Naive thymus-derived CD4-positive, alpha-beta T cell (primary cell): ENCODE results near the gene KCNQ5. TPM values are rescaled to one million over a fixed set of nuclear protein-coding genes. Genes with fewer than 3 reads are reported as not detected.
A peak's percentile ranks its signal among the peaks of the same experiment; 100 is the strongest.

Experiments
- ATAC-seq: fragments of 150-1000 bp; cut with Tn5 transposase; 2 replicates; pipeline ENCODE4 v1.10.0; 2021; ENCODE audit warnings: mild to moderate bottlenecking, moderate library complexity
- CTCF ChIA-PET: fragments of 350-600 bp; sonication (Branson Sonifier 250); formaldehyde crosslinking; loops from one replicate; lab custom pipeline; 2021; ENCODE audit warnings: antibody characterized with exemption; lab: Charles Lee
- POLR2A ChIA-PET: fragments of 350-600 bp; sonication (Branson Sonifier 250); formaldehyde crosslinking; loops from one replicate; lab custom pipeline; 2021; ENCODE audit warnings: antibody characterized with exemption, inconsistent platforms; lab: Charles Lee
- DNase-seq, 9 donors: peaks; one replicate each; pipeline versions ENCODE4 v3.0.0 to v3.0.0-alpha.2; 2020 to 2022; ENCODE audit warnings: mixed read lengths in 1 of 9
- H3K27ac ChIP-seq: one replicate; pipeline ENCODE4 v1.7.0; 2013; ENCODE audit warnings: mild to moderate bottlenecking, low read depth, low read length, moderate library complexity
- H3K27me3 ChIP-seq, 2 donors: one replicate each; pipeline ENCODE4 v1.7.0; 2013; ENCODE audit warnings: low read length in 2 of 2, mild to moderate bottlenecking in 2 of 2, moderate library complexity in 2 of 2; ENCODE audit not compliant: control insufficient read depth in 2 of 2, insufficient read depth in 2 of 2
- H3K36me3 ChIP-seq, 3 experiments: 1 replicate in 2 of 3; 2 replicates in 1 of 3; pipeline ENCODE4 v1.7.0; 2013; ENCODE audit warnings: low read length in 3 of 3, mild to moderate bottlenecking in 3 of 3, moderate library complexity in 1 of 3; ENCODE audit not compliant: insufficient read depth in 3 of 3, control insufficient read depth in 2 of 3
- H3K4me1 ChIP-seq, 2 donors: one replicate each; pipeline ENCODE4 v1.7.0; 2013; ENCODE audit warnings: low read length in 2 of 2, mild to moderate bottlenecking in 2 of 2, moderate library complexity in 1 of 2; ENCODE audit not compliant: control insufficient read depth in 2 of 2, insufficient read depth in 2 of 2
- H3K4me3 ChIP-seq: 2 replicates; pipeline ENCODE4 v1.7.0; 2013; ENCODE audit warnings: mild to moderate bottlenecking, low read length
- H3K9me3 ChIP-seq, 3 experiments: 1 replicate in 2 of 3; 2 replicates in 1 of 3; pipeline ENCODE4 v1.7.0; 2013; ENCODE audit warnings: low read length in 3 of 3; ENCODE audit not compliant: control insufficient read depth in 2 of 3
- H3K27ac Mint-ChIP-seq, 9 donors: one replicate each; pipeline ENCODE4 v1.8.0; 2020 to 2022; ENCODE audit warnings: mixed read lengths in 9 of 9, mild to moderate bottlenecking in 8 of 9, moderate library complexity in 5 of 9, inconsistent platforms in 2 of 9
- H3K27me3 Mint-ChIP-seq, 5 donors: one replicate each; pipeline ENCODE4 v1.8.0; 2021 to 2022; ENCODE audit warnings: mixed read lengths in 5 of 5, mild to moderate bottlenecking in 1 of 5
- H3K36me3 Mint-ChIP-seq, 5 donors: one replicate each; pipeline ENCODE4 v1.8.0; 2020 to 2022; ENCODE audit warnings: mixed read lengths in 5 of 5, mild to moderate bottlenecking in 3 of 5, inconsistent platforms in 1 of 5
- H3K4me1 Mint-ChIP-seq, 7 donors: one replicate each; pipeline ENCODE4 v1.8.0; 2020 to 2022; ENCODE audit warnings: mixed read lengths in 7 of 7, mild to moderate bottlenecking in 3 of 7, inconsistent platforms in 1 of 7
- H3K4me3 Mint-ChIP-seq, 10 donors: one replicate each; pipeline ENCODE4 v1.8.0; 2020 to 2022; ENCODE audit warnings: mild to moderate bottlenecking in 10 of 10, mixed read lengths in 10 of 10, moderate library complexity in 6 of 10, inconsistent platforms in 2 of 10
- H3K9me3 Mint-ChIP-seq, 11 donors: one replicate each; pipeline ENCODE4 v1.8.0; 2020 to 2022; ENCODE audit warnings: mixed read lengths in 11 of 11, mild to moderate bottlenecking in 4 of 11, inconsistent platforms in 1 of 11, moderate library complexity in 1 of 11
- intact Hi-C, 2 donors: fragments of 100-400 bp; cut with micrococcal nuclease; formaldehyde crosslinking; loops; one replicate each; pipeline ENCODE4 v1.15.1; 2023
- polyA plus RNA-seq, 2 donors: library from polyadenylated mRNA; unstranded; fragments of 300-500 nt; fragmentation: Illumina TruSeq; gene quantifications; one replicate each; pipeline ENCODE4 v1.2.3, GENCODE V29; 2021
- total RNA-seq, 6 experiments: library from RNA in 5 of 6; stranded (reverse) in 5 of 6; gene quantifications; 1 replicate in 5 of 6; 2 replicates in 1 of 6; pipeline ENCODE4 v1.2.3 and lab custom pipeline; 2021 to 2026

The KCNQ5 gene
- total and polyA plus RNA-seq, 7 experiments from 2014 or later: 2.3 to 18.3 (median 7.2) TPM

GRCh38 chr6:72966628-72967280 lies 344.9 kb downstream of the KCNQ5 start:
- no peak overlapping the region for H3K4me3 Mint-ChIP-seq
- H3K27ac Mint-ChIP-seq: no peak overlapping the region
- no peaks in the 10 kb centered on the region for H3K27me3 Mint-ChIP-seq
- CTCF ChIA-PET: no interaction called here
- H3K4me1 Mint-ChIP-seq: peaks cover 0 to 1% (median 0%) of the 10 kb centered on the region in 7 donors
- Histone ChIP-seq H3K27ac (no peak overlapping the region), H3K36me3 (no peaks in the 10 kb centered on the region), H3K4me3 (no peak overlapping the region), H3K27me3 (no peaks in the 10 kb centered on the region), H3K9me3 (no peaks in the 10 kb centered on the region), H3K4me1 (no peaks in the 10 kb centered on the region)
- DNase-seq: no peak
- POLR2A ChIA-PET: no interaction called here
- intact Hi-C loops: no loop called here
- peaks cover 0 to 10% (median 5%) of the 10 kb centered on the region in 5 donors for H3K36me3 Mint-ChIP-seq
- no peak for ATAC-seq
- peaks cover 0 to 3% (median 0%) of the 10 kb centered on the region in 11 donors for H3K9me3 Mint-ChIP-seq

DNA sequence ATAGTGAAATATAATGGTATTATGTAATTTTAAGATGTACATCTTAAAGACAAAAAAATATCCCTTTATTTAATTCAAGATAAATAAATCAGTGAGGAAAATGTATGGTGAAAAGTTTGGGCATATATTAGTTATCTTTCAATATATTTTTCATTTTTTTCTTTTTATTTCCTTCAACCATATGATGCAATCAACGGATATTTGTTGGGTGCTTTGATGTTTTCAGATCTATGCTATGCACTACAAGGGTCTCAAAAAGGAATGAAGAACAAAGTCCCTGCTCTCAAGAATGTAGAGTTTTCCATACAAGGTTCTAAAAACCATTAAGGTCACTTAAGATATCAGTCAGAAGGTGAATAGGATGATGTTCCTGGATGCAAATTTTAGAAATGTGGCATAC lies 345.5 kb downstream of the KCNQ5 start:
- H3K4me3 Mint-ChIP-seq: no peak overlapping the region
- no peak overlapping the region for H3K27ac Mint-ChIP-seq
- DNase-seq: no peak
- CTCF ChIA-PET: no interaction called here
- H3K4me1 Mint-ChIP-seq: peaks cover 0 to 1% (median 0%) of the 10 kb centered on the region in 7 donors
- H3K27me3 ChIP-seq: no peaks in the 10 kb centered on the region
- POLR2A ChIA-PET: no interaction called here
- no peak overlapping the region for H3K27ac ChIP-seq
- no peak for ATAC-seq
- intact Hi-C loops: no loop called here
- H3K36me3 ChIP-seq: no peaks in the 10 kb centered on the region
- no peaks in the 10 kb centered on the region for H3K9me3 ChIP-seq
- peaks cover 0 to 3% (median 0%) of the 10 kb centered on the region in 11 donors for H3K9me3 Mint-ChIP-seq
- H3K4me1 ChIP-seq: no peaks in the 10 kb centered on the region
- H3K27me3 Mint-ChIP-seq: no peaks in the 10 kb centered on the region
- no peak overlapping the region for H3K4me3 ChIP-seq
- peaks cover 0 to 10% (median 5%) of the 10 kb centered on the region in 5 donors for H3K36me3 Mint-ChIP-seq

- Histone ChIP-seq H3K4me1 (no peaks in the 10 kb centered on the region), H3K27me3 (no peaks in the 10 kb centered on the region), H3K9me3 (no peaks in the 10 kb centered on the region), H3K4me3 (no peak overlapping the region), H3K27ac (no peak overlapping the region), H3K36me3 (no peaks in the 10 kb centered on the region)
- Mint-ChIP-seq H3K4me3 (no peak overlapping the region), H3K27ac (no peak overlapping the region), H3K27me3 (no peaks in the 10 kb centered on the region), H3K4me1 (peaks cover 0 to 3% (median 0%) of the 10 kb centered on the region in 7 donors), H3K36me3 (peaks cover 0 to 10% (median 5%) of the 10 kb centered on the region in 5 donors), H3K9me3 (peaks cover 0 to 3% (median 0%) of the 10 kb centered on the region in 11 donors)
- no peak for DNase-seq
- ChIA-PET CTCF (no interaction called here), POLR2A (no interaction called here)
- intact Hi-C loops: no loop called here
- ATAC-seq: no peak
These were observed 346.8 kb downstream of the KCNQ5 start for GRCh38 chr6:72968704-72969103.

- Mint-ChIP-seq H3K27me3 (no peaks in the 10 kb centered on the region), H3K36me3 (peaks cover 0 to 10% (median 5%) of the 10 kb centered on the region in 5 donors), H3K9me3 (peaks cover 0 to 3% (median 0%) of the 10 kb centered on the region in 11 donors), H3K4me3 (no peak overlapping the region), H3K27ac (no peak overlapping the region), H3K4me1 (peaks cover 0 to 3% (median 0%) of the 10 kb centered on the region in 7 donors)
- no peak overlapping the region for H3K4me3 ChIP-seq
- no peaks in the 10 kb centered on the region for H3K4me1 ChIP-seq
- intact Hi-C loops: no loop called here
- no peak overlapping the region for H3K27ac ChIP-seq
- ChIA-PET POLR2A (no interaction called here), CTCF (no interaction called here)
- no peaks in the 10 kb centered on the region for H3K9me3 ChIP-seq
- H3K27me3 ChIP-seq: no peaks in the 10 kb centered on the region
- DNase-seq (no peak), ATAC-seq (no peak)
- no peaks in the 10 kb centered on the region for H3K36me3 ChIP-seq
These were observed 347.8 kb downstream of the KCNQ5 start for GRCh38 chr6:72969666-72970065.

GRCh38 chr6:72972579-72972978 lies 350.7 kb downstream of the KCNQ5 start:
- no peaks in the 10 kb centered on the region for H3K27me3 Mint-ChIP-seq
- intact Hi-C loops: no loop called here
- H3K27ac Mint-ChIP-seq: no peak overlapping the region
- Histone ChIP-seq H3K36me3 (no peaks in the 10 kb centered on the region), H3K4me3 (no peak overlapping the region), H3K9me3 (no peaks in the 10 kb centered on the region), H3K4me1 (no peaks in the 10 kb centered on the region), H3K27me3 (no peaks in the 10 kb centered on the region), H3K27ac (no peak overlapping the region)
- ATAC-seq: no peak
- peaks cover 0 to 20% (median 5%) of the 10 kb centered on the region in 5 donors for H3K36me3 Mint-ChIP-seq
- H3K4me3 Mint-ChIP-seq: no peak overlapping the region
- CTCF ChIA-PET: no interaction called here
- no peak for DNase-seq
- peaks cover 0 to 3% (median 0%) of the 10 kb centered on the region in 11 donors for H3K9me3 Mint-ChIP-seq
- POLR2A ChIA-PET: no interaction called here
- H3K4me1 Mint-ChIP-seq: peaks cover 0 to 5% (median 0%) of the 10 kb centered on the region in 7 donors

GRCh38 chr6:72974276-72974675 lies 352.4 kb downstream of the KCNQ5 start:
- Mint-ChIP-seq H3K9me3 (peaks cover 0 to 13% (median 8%) of the 10 kb centered on the region in 11 donors), H3K36me3 (peaks cover 0 to 28% (median 16%) of the 10 kb centered on the region in 5 donors), H3K27me3 (no peaks in the 10 kb centered on the region), H3K4me1 (peaks cover 0 to 6% (median 0%) of the 10 kb centered on the region in 7 donors), H3K27ac (no peak overlapping the region), H3K4me3 (no peak overlapping the region)
- no peak for ATAC-seq
- ChIA-PET POLR2A (no interaction called here), CTCF (no interaction called here)
- Histone ChIP-seq H3K36me3 (no peaks in the 10 kb centered on the region), H3K4me3 (no peak overlapping the region), H3K27me3 (no peaks in the 10 kb centered on the region), H3K27ac (no peak overlapping the region), H3K4me1 (no peaks in the 10 kb centered on the region), H3K9me3 (no peaks in the 10 kb centered on the region)
- no peak for DNase-seq
- intact Hi-C loops: no loop called here

DNA sequence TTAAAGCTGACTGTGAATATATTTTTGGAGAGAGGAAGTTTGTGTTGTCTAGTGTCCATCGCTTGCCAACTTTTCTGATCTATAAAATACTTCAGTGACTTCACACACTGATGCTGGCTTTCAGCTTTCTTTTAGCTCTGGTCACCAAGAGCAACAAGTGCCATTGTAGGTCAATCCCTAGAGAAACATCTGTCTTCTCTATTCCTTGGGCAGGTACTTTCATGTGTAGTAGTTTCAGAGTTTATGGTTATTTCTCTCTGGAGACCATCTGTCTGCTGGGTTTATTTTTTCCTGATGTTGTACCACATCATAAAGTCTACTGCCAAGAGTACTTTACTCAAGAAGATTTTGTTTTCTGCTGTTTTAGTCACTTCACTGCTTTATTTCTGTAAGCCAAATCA lies 353.5 kb downstream of the KCNQ5 start:
- intact Hi-C loops: no loop called here
- H3K36me3 ChIP-seq: no peaks in the 10 kb centered on the region
- no peaks in the 10 kb centered on the region for H3K27me3 ChIP-seq
- ATAC-seq (no peak), DNase-seq (no peak)
- POLR2A ChIA-PET: no interaction called here
- peaks cover 0 to 6% (median 0%) of the 10 kb centered on the region in 7 donors for H3K4me1 Mint-ChIP-seq
- H3K27ac Mint-ChIP-seq: peak overlapping the region in 1 of 9 donors; percentile 27
- CTCF ChIA-PET: no interaction called here
- no peak overlapping the region for H3K4me3 Mint-ChIP-seq
- H3K27me3 Mint-ChIP-seq: no peaks in the 10 kb centered on the region
- peaks cover 0 to 32% (median 20%) of the 10 kb centered on the region in 5 donors for H3K36me3 Mint-ChIP-seq
- H3K27ac ChIP-seq: no peak overlapping the region
- no peaks in the 10 kb centered on the region for H3K4me1 ChIP-seq
- no peaks in the 10 kb centered on the region for H3K9me3 ChIP-seq
- no peak overlapping the region for H3K4me3 ChIP-seq
- peaks cover 0 to 21% (median 10%) of the 10 kb centered on the region in 11 donors for H3K9me3 Mint-ChIP-seq
